Osteocyte (in vitro differentiated cells): Measurements from ENCODE around the gene OTOP3. TPM values are rescaled to one million over a fixed set of nuclear protein-coding genes. Genes with fewer than 3 reads are reported as not detected.

Experiments
- DNase-seq: peaks from one replicate; pipeline ENCODE4 v3.0.0; 2021; ENCODE audit warnings: mixed read lengths; ENCODE audit not compliant: unreplicated experiment; ENCODE audit errors: extremely low spot score
- H3K27ac Mint-ChIP-seq: one replicate; pipeline ENCODE4 v1.8.0; 2021; ENCODE audit warnings: mild to moderate bottlenecking, mixed read lengths; ENCODE audit not compliant: unreplicated experiment
- H3K27me3 Mint-ChIP-seq: one replicate; pipeline ENCODE4 v1.8.0; 2021; ENCODE audit warnings: mixed read lengths; ENCODE audit not compliant: unreplicated experiment
- H3K36me3 Mint-ChIP-seq: one replicate; pipeline ENCODE4 v1.8.0; 2021; ENCODE audit warnings: mixed read lengths; ENCODE audit not compliant: unreplicated experiment
- H3K4me1 Mint-ChIP-seq: one replicate; pipeline ENCODE4 v1.8.0; 2021; ENCODE audit warnings: mixed read lengths; ENCODE audit not compliant: unreplicated experiment
- H3K4me3 Mint-ChIP-seq: one replicate; pipeline ENCODE4 v1.8.0; 2021; ENCODE audit warnings: mild to moderate bottlenecking, moderate library complexity, mixed read lengths; ENCODE audit not compliant: unreplicated experiment
- H3K9me3 Mint-ChIP-seq: one replicate; pipeline ENCODE4 v1.8.0; 2021; ENCODE audit warnings: mixed read lengths; ENCODE audit not compliant: unreplicated experiment
- total RNA-seq: library from RNA; stranded (reverse); gene quantifications from 2 replicates; pipeline ENCODE4 v1.2.1, GENCODE V29; 2021
- TF ChIP-seq, protein P1 (sequence below): fragments of 200-600 bp; sonication (generic); IDR thresholded peaks from 2 replicates; pipeline ENCODE4 v1.5.0; 2021; ENCODE audit warnings: antibody characterized with exemption, mild to moderate bottlenecking, moderate library complexity

Gene OTOP3
- total RNA-seq, 1 donor from 2014 or later, result not detected

GRCh38 chr17:74950207-74950606, 14.5 kb downstream of the OTOP3 start:
- no peaks in the 10 kb centered on the region for H3K4me1 Mint-ChIP-seq
- DNase-seq, result no peak
- H3K27ac Mint-ChIP-seq, result no peak overlapping the region
- no peak overlapping the region for H3K4me3 Mint-ChIP-seq
- H3K27me3 Mint-ChIP-seq, result peaks cover 16% of the 10 kb centered on the region
- H3K9me3 Mint-ChIP-seq, result no peaks in the 10 kb centered on the region
- H3K36me3 Mint-ChIP-seq, result no peaks in the 10 kb centered on the region
- TF ChIP-seq, protein P1, sequence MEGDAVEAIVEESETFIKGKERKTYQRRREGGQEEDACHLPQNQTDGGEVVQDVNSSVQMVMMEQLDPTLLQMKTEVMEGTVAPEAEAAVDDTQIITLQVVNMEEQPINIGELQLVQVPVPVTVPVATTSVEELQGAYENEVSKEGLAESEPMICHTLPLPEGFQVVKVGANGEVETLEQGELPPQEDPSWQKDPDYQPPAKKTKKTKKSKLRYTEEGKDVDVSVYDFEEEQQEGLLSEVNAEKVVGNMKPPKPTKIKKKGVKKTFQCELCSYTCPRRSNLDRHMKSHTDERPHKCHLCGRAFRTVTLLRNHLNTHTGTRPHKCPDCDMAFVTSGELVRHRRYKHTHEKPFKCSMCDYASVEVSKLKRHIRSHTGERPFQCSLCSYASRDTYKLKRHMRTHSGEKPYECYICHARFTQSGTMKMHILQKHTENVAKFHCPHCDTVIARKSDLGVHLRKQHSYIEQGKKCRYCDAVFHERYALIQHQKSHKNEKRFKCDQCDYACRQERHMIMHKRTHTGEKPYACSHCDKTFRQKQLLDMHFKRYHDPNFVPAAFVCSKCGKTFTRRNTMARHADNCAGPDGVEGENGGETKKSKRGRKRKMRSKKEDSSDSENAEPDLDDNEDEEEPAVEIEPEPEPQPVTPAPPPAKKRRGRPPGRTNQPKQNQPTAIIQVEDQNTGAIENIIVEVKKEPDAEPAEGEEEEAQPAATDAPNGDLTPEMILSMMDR, result no peak

DNA sequence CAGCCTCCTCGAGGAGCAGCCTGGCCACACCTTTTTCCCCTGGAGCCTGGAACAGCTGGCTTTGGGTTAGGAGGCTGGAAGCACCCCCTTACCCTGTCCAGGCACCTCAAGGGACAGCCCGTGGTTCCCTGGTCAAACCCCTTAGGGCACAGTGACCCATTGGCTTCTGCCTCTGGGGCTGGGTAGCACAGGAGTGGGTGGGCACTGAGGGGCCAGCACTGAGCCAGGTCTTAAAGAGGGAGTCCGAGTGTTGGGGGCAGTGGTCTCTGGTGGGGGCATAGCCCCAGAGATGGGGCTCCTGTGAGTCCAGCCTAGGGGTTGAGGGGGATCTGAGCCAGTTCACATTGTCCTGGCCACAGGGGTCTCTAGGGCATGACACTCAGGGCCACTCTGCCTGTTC, 15.4 kb downstream of the OTOP3 start:
- Mint-ChIP-seq H3K9me3 (no peaks in the 10 kb centered on the region), H3K4me1 (no peaks in the 10 kb centered on the region), H3K4me3 (no peak overlapping the region), H3K27ac (no peak overlapping the region), H3K36me3 (no peaks in the 10 kb centered on the region), H3K27me3 (peaks cover 9% of the 10 kb centered on the region)
- DNase-seq, result no peak
- TF ChIP-seq, protein P1, result no peak

- Mint-ChIP-seq H3K27me3 (peaks cover 9% of the 10 kb centered on the region), H3K36me3 (no peaks in the 10 kb centered on the region), H3K4me3 (no peak overlapping the region), H3K9me3 (no peaks in the 10 kb centered on the region), H3K4me1 (no peaks in the 10 kb centered on the region), H3K27ac (no peak overlapping the region)
- TF ChIP-seq, protein P1, result no peak
- no peak for DNase-seq
These were observed 16.2 kb downstream of the OTOP3 start for GRCh38 chr17:74951680-74952421.

DNA sequence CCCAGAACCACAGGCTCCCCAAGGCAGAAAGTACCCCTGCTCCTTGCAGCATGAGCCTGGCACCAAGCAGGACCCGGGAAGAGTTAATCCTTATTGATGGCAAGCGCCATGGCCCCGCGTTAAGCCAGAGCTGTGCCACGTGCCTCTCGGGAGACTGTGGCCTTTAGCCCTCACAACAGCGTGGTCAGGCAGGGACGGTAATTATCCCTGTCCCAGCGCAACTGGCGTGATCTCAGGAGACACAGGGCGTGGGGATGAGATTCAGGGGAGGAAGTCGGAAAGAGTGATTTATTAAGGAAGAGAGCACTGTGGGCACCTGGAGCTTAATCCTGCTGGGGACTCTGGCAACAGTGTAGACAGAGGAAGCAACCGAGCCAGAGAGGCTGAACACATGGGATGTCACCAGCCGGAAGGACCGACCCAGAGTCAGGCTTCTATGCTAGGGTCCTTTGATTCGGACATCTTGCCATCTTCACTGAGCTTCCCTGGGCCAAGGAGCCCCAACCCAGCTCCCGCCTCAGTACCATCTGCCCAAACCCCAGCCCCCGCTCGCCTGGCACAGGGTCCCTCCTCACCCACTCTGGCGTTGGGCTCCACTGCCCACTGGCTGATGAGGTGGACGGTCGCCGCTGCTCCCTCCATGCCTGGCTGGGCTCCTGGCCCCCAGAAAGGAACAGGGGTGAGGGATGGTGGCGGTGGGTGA, 16.9 kb downstream of the OTOP3 start:
- H3K4me1 Mint-ChIP-seq, result no peaks in the 10 kb centered on the region
- no peaks in the 10 kb centered on the region for H3K9me3 Mint-ChIP-seq
- TF ChIP-seq, protein P1, result no peak
- H3K27ac Mint-ChIP-seq, result no peak overlapping the region
- no peak for DNase-seq
- H3K4me3 Mint-ChIP-seq, result no peak overlapping the region
- H3K36me3 Mint-ChIP-seq, result no peaks in the 10 kb centered on the region
- H3K27me3 Mint-ChIP-seq, result peaks cover 8% of the 10 kb centered on the region

GRCh38 chr17:74953134-74953687, 17.5 kb downstream of the OTOP3 start:
- peaks cover 4% of the 10 kb centered on the region for H3K27me3 Mint-ChIP-seq
- TF ChIP-seq, protein P1, result no peak
- no peaks in the 10 kb centered on the region for H3K9me3 Mint-ChIP-seq
- no peak overlapping the region for H3K27ac Mint-ChIP-seq
- H3K36me3 Mint-ChIP-seq, result no peaks in the 10 kb centered on the region
- no peaks in the 10 kb centered on the region for H3K4me1 Mint-ChIP-seq
- DNase-seq, result no peak
- no peak overlapping the region for H3K4me3 Mint-ChIP-seq
